IPS-18c (cell line): ENCODE data around the gene C12orf43.

Source experiments
- H3K4me3 ChIP-seq: 2 replicates; pipeline ENCODE4 v1.7.0; 2013; ENCODE audit warnings: low read depth, mild to moderate bottlenecking, low read length, moderate library complexity; ENCODE audit not compliant: insufficient read depth
- H3K9me3 ChIP-seq: one replicate; pipeline ENCODE4 v1.6.1; 2013; ENCODE audit warnings: mild to moderate bottlenecking, low read length, moderate library complexity; ENCODE audit not compliant: control insufficient read depth, insufficient read depth

C12orf43 gene

GRCh38 chr12:120990487-120991055, 25.7 kb downstream of the C12orf43 start:
- Histone ChIP-seq H3K4me3 (no peak overlapping the region), H3K9me3 (no peaks in the 10 kb centered on the region)

GRCh38 chr12:120989687-120990086, 26.6 kb downstream of the C12orf43 start:
- Histone ChIP-seq H3K9me3 (no peaks in the 10 kb centered on the region), H3K4me3 (no peak overlapping the region)

GRCh38 chr12:120988658-120989057, 27.6 kb downstream of the C12orf43 start:
- Histone ChIP-seq H3K4me3 (no peak overlapping the region), H3K9me3 (no peaks in the 10 kb centered on the region)

- Histone ChIP-seq H3K9me3 (no peaks in the 10 kb centered on the region), H3K4me3 (no peak overlapping the region)
These were observed 28.1 kb downstream of the C12orf43 start for GRCh38 chr12:120988234-120988633.

GRCh38 chr12:120984351-120984898, 31.9 kb downstream of the C12orf43 start:
- no peaks in the 10 kb centered on the region for H3K9me3 ChIP-seq
- H3K4me3 ChIP-seq = no peak overlapping the region

GRCh38 chr12:120983759-120984158, 32.5 kb downstream of the C12orf43 start:
- Histone ChIP-seq H3K4me3 (no peak overlapping the region), H3K9me3 (no peaks in the 10 kb centered on the region)

- no peak overlapping the region for H3K4me3 ChIP-seq
- no peaks in the 10 kb centered on the region for H3K9me3 ChIP-seq
These were observed 33.6 kb downstream of the C12orf43 start for GRCh38 chr12:120982659-120983058.

- no peak overlapping the region for H3K4me3 ChIP-seq
- H3K9me3 ChIP-seq = no peaks in the 10 kb centered on the region
These were observed 34.8 kb downstream of the C12orf43 start for GRCh38 chr12:120981407-120981941.

- Histone ChIP-seq H3K9me3 (no peaks in the 10 kb centered on the region), H3K4me3 (no peak overlapping the region)
These were observed 35.4 kb downstream of the C12orf43 start for GRCh38 chr12:120980800-120981368.

- Histone ChIP-seq H3K9me3 (no peaks in the 10 kb centered on the region), H3K4me3 (no peak overlapping the region)
These were observed 36.2 kb downstream of the C12orf43 start for GRCh38 chr12:120979862-120980696.

GRCh38 chr12:120979220-120979861, 36.9 kb downstream of the C12orf43 start:
- Histone ChIP-seq H3K9me3 (no peaks in the 10 kb centered on the region), H3K4me3 (no peak overlapping the region)

GRCh38 chr12:120978296-120979219, 37.7 kb downstream of the C12orf43 start, which contains the start of gene HNF1A:
TSS of gene HNF1A (plus strand) at chr12:120978543. CDS start at chr12:120978769, 226 bp downstream.
- no peaks in the 10 kb centered on the region for H3K9me3 ChIP-seq
- H3K4me3 ChIP-seq = no peak within 1 kb of the TSS

- Histone ChIP-seq H3K9me3 (no peaks in the 10 kb centered on the region), H3K4me3 (no peak overlapping the region)
These were observed 38.6 kb downstream of the C12orf43 start for GRCh38 chr12:120977531-120978295.

GRCh38 chr12:120972870-120973543, 43.3 kb downstream of the C12orf43 start:
- Histone ChIP-seq H3K4me3 (no peak overlapping the region), H3K9me3 (no peaks in the 10 kb centered on the region)
